T-helper 22 cell (primary cell): ENCODE measurements around the gene ALPL.

Experiments
- DNase-seq: peaks from one replicate; pipeline ENCODE4 v3.0.0-alpha.2; 2020; ENCODE audit warnings: low read depth

ALPL gene

DNA sequence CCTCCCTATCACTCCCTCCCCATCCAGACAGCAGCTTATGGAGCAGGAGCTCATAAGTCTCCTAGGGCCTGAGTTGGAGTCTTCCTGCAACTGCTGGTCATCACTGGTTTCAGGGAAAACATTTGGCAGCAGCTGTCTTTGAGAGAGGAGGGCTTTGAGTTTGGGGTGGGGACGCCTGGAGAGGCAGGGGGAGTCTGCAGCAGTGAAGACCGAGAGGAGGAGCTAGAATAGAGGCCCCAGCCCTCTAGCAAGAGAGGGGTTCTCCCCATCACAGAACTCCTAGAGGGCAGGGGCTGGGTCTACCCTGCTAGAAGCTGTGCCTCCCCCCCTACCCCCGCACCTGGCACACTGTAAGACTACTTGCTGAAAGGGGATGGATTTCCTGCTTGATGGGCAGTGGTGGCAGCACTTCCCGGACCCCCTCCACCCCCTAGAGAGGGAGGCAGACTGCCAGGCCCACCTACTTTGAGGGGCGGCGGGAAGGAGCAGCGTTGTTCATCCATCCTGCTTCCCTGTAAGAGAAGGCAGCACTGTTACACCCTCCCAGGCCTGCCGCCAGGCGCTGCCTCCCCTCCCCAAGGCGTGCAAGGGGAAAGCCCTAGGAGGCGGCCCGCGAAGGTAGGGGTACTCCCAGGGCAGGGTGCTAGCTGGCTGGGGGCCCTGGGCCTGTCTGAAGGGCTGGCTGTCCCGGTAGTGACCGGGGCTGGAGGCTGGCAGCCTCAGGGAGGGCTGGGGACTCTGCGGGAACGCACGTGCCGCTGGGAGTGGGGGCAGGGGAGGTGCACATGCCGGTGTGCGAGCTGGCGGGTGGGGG lies 109.5 kb downstream of the ALPL start:
- DNase-seq: no peak

DNA sequence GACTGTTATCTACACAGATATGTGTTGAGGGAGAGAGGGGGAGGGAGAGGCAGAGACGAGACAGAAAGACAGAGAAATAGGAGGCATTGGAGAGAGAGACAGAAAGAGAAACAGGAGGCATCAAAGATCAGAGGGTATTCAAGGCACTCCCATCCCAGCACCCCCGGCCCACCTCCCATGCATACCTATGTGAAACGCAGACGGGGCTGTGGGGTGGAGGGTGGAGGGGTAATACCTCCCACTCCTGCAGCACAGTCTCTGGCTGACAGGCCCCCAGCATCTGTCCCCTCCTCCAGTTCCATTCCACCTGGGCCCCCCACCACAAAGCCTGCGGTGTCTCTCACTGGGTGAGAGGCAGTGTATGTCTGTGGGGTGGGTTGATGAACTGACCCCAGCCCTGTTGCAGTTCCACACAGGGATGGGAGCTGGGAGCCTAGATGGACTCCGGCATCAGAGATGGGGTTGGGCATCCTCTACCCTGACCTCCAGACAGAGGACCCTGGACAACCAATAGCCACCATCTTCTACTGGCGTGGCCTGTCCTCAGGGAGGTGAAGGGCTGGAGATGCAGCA lies 110.2 kb downstream of the ALPL start:
- no peak for DNase-seq

DNA sequence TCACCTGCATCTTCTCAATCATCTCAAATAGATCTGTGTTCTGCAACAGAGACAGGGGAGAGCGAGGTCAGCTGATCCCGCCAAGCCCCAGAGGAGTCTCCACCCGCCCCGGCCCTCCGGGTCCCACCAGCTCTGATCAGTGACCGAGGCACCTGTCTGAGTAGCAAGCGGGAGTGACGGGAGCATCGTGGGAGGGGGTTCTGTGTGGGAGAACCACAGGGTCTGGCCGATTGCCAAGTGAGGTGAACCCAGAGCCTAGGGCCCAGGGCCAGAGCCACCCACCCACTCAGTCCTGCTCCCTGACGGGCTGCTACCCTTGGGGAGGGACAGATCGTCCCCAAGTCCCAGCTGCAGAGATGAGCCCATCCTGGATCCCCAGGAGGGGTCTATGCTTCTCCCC lies 110.8 kb downstream of the ALPL start:
- DNase-seq: no peak

DNA sequence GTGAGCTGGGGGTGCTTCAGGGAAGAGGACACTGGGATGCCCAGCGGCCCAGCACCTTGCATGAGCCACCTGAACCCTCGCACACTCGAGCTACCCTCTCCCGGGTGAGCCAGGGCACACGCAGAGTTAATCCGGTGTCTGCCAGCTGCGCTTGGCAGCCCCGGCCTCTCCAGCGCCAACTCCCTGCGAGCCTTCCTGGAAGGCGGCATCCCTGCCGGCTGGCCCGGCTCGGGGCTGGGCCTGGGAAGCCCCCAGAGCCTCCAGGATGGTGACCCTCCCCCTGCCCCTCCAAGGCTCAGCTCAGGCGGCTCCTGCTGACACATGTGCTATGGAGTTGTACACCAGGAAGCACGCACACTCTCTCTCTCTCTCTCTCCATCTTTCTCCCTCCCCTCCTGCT lies 111.3 kb downstream of the ALPL start:
- no peak for DNase-seq

DNA sequence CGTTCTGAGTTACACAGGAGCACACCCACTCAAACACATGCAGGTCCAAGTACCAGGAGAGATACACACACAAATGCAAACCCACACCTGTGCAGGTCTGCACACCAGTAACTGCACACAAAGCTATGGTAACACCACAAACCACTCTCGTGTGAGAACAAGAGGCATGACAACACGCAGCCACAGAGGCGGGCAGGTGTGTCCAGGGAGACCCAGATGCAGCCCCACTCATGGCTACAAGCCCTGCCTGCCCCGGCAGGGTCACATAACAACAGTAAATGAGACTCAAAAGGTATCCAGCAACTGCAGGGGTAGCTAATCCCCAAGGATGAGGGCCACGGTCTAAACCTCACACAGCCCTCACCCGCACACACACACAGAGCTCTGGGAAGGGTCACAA lies 111.8 kb downstream of the ALPL start:
- no peak for DNase-seq

DNA sequence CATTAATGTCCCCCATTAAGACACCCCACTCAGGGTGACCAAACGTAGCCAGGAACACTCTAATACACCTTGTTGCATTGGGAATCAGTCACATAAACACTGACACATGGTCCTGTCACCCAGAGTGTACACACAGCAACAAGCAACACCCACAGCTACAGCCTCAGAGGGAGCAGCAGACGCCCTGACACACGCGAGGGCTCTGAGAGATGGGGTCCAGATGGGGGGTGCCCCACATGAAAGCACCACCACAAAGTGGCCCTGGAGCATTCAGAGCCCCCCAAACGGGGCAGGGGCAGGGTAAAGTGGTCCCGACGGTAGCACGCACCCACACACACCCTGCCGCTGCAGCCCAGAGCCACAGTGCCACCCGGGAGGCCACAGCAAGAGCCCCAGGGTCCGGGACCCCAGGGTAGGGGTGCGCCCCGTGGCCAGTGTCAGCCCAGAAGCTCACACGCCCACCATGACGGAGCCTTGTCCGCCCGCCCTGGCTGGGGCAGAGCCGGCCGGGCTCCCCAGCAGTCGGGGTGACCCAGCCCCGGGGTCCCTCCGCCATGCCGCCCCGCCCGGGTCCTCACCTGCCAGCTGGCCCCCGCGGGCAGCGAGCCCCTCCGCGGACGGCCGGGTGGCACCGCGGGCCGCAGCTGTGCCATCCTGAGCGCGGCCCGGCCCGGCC lies 112.7 kb downstream of the ALPL start:
- DNase-seq: no peak

DNA sequence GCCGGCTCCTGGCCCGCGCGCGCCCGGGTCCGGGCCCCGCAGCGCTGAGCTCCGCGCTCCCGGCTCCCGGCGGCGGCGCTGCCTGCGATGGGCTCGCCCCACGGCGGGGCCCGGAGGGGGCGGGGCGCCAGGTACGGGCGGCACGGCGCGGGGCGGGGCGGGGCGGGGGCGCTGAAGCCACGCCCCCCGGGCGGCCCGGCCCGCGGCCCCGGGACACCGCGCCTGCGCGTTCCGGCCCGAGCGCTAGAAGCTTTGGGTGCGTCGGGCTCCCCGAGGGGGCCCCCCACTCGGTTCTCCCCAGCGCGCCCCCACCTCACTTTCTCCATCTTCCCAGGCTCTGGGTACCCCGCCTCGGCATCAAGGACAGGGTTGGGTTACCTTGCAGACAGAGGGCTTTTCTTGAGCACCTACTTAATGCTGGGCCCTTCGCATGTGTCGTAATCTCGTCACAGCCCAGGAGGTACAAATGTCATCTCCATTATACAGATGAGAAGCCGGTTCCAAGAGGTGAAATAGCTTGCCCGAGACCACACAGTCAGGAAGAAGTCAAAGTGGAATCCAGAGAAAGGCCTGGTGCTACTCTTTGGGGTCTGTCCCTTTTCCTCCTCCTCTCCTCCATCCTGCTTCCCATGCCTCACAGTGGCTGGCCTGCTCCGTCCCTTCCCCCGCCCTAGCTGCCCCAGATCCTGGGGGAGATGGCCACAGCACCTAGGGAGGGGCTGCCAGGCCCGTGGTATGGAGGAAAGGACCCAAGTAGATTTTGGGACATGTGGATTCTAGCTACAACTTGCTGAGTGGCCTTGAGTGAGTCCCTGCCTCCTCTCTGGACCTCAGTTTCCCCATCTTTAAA lies 113.5 kb downstream of the ALPL start:
- DNase-seq: peak; percentile 6

DNA sequence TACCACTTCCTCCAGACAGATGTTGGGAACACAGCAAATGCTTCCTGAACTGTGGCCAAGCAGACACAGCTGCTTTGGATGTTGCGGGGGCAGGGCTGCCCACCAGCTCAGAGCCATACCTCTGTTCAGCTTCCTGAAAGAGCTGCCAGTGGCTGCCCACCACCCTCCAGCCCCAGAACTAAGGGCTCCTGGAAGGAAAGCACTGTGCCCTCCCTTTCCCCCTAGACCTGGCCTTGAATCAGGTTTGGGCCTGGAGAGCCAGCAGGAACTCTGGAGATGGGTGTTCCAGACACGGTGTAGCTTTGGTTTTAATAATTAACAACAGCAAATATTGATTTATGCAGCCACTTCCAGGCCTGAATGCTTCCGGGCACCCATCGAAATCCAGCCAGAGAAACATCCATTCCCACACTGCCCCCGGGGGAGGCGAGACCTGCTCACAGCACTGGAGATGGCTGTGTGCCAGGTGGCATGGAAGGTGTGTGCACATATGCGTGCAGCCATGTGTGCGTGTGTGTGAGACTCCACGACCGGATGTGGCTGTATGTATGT lies 114.3 kb downstream of the ALPL start:
- DNase-seq: no peak

DNA sequence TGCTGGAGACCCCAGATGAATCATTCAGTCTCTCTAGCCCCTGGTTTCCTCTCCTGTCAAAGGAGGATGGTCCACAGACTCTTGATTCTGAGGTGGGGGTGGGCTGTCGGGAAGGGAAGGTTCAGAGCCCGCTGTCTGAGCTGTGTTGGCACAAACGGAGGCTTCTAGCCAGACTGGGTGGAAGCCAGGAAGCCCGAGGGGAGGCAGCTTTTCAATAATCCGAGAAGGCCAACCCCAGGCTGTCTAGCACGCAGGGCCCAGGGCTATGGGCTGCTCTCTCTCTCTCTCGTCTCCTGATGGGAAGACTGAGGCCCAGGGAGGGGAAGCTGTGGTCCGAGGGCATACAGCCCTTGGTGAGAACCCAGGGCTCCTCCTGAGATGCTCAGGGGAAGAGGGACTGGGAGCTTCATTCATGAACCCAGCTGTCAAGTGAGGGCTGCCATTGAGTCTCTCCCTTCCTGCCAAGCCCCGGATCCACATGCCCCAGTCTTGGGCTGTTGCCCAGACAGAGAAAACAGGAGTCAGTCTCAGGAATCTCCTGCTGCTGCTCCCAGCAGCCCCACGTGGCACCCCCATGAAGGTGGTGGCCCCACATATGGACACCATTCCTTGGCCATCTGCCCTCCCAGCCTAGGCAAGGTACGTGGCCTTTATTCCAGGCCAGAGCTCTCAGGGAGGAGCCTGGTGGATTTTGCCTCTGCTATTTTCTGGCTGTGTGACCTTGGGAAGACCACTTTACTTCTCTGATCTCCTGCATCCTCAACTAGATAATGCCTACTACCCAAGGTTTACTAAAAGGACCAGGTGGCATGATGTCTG lies 115.6 kb downstream of the ALPL start:
- no peak for DNase-seq

DNA sequence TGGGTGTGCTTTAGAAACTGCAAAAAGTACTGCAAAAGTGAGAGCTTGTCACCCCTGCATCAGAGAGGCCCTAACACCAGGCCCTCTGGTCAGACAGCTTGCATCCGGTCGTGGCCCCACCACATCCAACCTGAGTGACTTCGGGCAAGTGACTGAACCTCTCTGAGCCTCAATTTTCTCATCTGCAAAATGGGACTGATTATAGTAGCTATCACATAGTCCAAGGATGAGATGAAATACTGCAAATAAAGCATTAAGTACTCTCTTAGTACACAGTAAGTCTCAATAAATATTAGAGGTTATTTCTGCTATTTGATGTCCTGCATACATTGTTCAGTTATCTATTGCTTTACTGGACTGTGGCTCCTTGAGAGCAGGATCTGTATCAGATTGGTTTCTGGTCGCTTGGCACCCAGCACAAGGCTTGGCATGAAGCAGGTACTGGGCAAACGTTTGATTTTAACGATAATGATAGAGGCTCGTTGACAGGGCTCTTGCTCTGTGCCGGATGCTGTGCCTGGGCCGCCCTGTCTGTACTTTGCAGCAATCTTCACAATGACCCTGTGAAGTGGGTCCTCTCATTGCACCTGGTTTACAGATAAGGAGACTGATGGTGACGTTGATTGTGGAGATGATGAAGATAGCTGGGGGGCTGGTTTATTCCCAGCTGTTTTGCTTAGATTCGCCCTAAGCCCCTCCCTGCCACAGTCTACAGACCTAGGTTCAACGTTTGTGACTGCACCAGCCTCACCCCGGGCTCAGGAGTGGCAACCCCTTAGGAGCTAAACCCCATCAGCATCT lies 116.4 kb downstream of the ALPL start:
- DNase-seq: no peak

DNA sequence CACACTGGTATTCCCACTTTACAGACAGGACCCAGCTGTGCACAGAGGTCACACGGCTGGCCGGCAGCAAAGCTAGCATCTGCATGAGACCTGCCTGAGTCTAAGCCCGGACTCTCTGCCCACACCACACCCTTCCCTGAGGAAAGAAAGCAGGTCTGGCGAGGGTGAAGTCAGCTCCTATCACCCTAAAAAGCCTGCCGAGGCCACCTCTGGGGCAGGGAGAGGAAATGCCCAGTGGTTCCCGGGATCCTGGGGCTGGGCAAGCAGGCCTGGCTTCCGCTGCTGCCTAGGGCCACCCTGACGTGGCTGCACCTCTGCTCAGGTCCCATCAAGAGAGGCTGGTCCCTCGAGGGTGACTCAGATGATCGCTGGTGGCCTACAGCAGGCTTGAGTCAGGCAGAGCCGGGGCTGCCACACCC lies 117.7 kb downstream of the ALPL start:
- DNase-seq: no peak
